Mammary epithelial cell (primary cell): ENCODE results near the gene C5AR2.

Experiments
- EZH2 ChIP-seq: IDR thresholded peaks from 2 replicates; pipeline ENCODE4 v1.6.1; 2012; ENCODE audit warnings: low read length, inconsistent platforms, borderline replicate concordance
- TF ChIP-seq, protein P1 (sequence below), 2 donors: IDR thresholded peaks in 1 of 2; conservative IDR thresholded peaks in 1 of 2; 2 replicates each; pipeline ENCODE4 v1.5.1; 2011 to 2012; ENCODE audit warnings: inconsistent platforms in 2 of 2, low read length in 2 of 2, mild to moderate bottlenecking in 2 of 2, control low read depth in 1 of 2, low read depth in 1 of 2; ENCODE audit not compliant: insufficient read depth in 1 of 2; ENCODE audit errors: extremely low read depth in 1 of 2

- TF ChIP-seq, protein P1, sequence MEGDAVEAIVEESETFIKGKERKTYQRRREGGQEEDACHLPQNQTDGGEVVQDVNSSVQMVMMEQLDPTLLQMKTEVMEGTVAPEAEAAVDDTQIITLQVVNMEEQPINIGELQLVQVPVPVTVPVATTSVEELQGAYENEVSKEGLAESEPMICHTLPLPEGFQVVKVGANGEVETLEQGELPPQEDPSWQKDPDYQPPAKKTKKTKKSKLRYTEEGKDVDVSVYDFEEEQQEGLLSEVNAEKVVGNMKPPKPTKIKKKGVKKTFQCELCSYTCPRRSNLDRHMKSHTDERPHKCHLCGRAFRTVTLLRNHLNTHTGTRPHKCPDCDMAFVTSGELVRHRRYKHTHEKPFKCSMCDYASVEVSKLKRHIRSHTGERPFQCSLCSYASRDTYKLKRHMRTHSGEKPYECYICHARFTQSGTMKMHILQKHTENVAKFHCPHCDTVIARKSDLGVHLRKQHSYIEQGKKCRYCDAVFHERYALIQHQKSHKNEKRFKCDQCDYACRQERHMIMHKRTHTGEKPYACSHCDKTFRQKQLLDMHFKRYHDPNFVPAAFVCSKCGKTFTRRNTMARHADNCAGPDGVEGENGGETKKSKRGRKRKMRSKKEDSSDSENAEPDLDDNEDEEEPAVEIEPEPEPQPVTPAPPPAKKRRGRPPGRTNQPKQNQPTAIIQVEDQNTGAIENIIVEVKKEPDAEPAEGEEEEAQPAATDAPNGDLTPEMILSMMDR (conservative IDR thresholded peaks at IDR 0.05 in 1 of 2, IDR thresholded peaks at IDR 0.05 in 1 of 2; ENCODE audit: extremely low read depth in 1 of 2, insufficient read depth in 1 of 2, low read depth in 1 of 2, low read length in 2 of 2) = no peak
- no peak for TF ChIP-seq EZH2
Observed at GRCh38 chr19:47344425-47344824, 12.4 kb downstream of the C5AR2 start.
